Kidney capillary endothelial cell (primary cell): ENCODE data around the gene SPINK1.
"Not testable (repeated sequence)": the region's sequence is repeated elsewhere in the genome, so short reads cannot be mapped to it uniquely, and the experiment has no call there.

Experiments used
- DNase-seq: peaks from one replicate; pipeline ENCODE4 v3.0.0-alpha.2; 2018; ENCODE audit warnings: low spot score

The SPINK1 gene

GRCh38 chr5:147809830-147810666 is 21.4 kb downstream of the SPINK1 start:
- no peak for DNase-seq

GRCh38 chr5:147805030-147805454 is 26.4 kb downstream of the SPINK1 start:
- no peak for DNase-seq

GRCh38 chr5:147804334-147804733 is 27.1 kb downstream of the SPINK1 start:
- DNase-seq: no peak

DNA sequence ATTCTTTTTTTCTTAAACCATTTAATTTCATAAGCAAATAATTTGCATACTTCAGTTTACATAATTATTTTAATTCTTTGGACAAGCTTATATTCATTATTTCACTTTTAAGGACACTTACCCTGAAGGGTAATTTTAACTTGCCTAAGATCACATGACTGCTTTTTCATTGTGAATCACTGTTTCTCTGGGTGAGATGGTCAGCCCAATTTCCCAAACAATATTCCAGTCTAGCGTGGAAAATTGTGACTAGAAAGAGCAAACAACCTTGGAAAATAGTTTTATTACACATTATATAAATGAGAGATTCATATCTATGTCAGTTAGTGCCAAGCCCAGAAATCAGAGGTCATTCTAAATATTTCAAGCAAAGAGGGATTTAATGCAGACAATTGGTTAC is 27.5 kb downstream of the SPINK1 start:
- DNase-seq: no peak

GRCh38 chr5:147803161-147803560 is 28.3 kb downstream of the SPINK1 start:
- DNase-seq: not testable (repeated sequence)

DNA sequence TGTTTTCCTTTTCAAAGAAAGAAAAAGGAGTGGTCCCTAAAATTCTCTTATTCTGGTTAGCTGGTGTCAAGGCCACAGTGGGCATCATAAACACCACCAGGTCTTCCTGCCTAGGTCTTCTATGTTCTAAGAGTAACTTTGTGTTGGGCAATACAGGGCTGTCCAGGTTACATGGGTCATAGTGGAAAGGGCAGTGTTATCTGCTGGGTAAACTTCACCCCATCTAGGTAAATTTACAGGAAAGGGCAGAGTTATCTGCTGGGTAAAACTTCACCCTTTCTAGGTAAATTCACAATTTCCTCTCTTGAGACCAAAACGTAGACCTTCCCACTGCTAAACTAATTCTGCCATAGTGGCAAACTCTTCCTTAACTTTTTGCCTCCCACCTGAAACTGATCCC is 30.0 kb downstream of the SPINK1 start:
- DNase-seq: no peak

- DNase-seq: no peak
Observed at GRCh38 chr5:147800491-147800890, 31.0 kb downstream of the SPINK1 start.

- no peak for DNase-seq
Observed at GRCh38 chr5:147796556-147797308, 34.7 kb downstream of the SPINK1 start.

DNA sequence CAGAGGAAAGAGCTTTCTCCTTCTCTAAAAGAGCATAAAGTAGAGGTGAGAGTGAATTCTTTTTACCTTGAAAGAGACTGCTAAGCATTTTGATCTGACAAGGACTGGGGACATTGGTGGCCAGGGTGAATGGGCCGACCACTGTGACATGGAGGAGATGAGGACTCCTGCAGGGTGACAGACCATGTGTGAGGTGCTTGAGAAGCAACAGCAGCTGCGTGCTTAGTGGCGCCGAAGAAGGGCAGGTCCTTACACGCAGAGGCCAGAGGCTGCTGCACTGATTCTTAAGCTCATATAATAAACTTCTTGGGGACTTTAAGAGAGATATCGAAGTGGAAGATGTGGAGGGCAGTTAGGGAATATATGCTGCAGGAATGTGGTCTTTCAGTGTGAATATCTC is 40.3 kb downstream of the SPINK1 start:
- DNase-seq: no peak

GRCh38 chr5:147789820-147790219 is 41.7 kb downstream of the SPINK1 start:
- DNase-seq: no peak

- DNase-seq: no peak
Observed at GRCh38 chr5:147788023-147788422, 43.4 kb downstream of the SPINK1 start.

DNA sequence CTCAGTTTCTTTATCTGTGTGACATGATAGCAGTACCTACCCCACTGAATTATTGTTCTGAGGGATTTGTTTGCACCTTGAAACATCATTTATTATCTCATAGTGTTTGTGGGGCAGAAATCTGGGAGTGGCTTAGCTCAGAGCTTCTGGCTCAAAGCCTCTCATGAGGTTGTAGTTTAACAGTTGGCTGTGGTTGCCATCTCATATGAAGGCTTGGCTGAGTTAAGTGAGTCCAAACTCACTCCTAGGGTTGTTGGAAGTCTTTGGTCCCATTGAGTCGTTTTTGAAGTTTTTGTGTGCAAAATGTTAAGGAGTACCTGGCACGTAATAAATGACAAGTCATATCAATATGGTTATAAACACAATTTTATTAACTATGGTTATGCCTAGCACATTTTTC is 45.3 kb downstream of the SPINK1 start:
- DNase-seq: no peak

DNA sequence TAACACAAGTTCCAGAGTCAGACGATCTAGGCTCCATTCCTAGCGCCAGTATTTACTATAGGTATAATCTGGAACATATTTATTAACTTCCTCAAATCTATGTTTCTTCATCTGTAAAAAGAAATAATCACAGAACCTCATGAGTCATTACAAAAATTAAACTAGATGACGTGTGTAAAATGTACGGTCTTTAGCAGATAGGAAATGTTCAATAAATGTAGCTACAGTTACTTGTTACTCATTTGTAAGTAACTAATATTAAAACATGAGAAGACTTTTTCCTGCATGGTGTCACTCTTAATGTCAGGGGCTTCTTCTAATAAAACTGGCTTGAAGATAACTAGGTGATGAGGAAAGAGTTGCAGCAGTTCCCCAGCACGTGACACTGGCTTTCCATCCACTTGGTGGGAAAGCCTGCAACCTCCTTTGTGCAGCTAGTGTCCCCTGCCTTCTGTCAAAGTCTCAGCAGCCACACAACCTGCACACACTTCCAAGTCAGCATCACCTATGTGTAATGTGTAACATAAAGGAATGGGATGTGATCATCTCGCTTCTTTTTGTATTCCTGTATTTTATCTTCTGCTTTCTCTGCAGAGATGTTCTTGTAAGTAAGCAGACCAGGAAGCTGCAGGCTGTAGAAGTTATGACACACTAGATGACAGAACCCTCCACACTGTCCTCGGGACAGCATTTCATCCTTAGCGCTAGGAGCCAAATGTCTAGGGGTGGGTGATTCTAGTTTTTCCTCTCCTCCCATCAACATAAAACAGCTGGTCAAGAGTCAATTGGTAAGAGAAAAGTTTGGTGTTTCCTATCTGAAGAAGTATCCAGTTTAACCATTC is 47.1 kb downstream of the SPINK1 start:
- no peak for DNase-seq

- DNase-seq: no peak
Observed at GRCh38 chr5:147782110-147783028, 49.1 kb downstream of the SPINK1 start, which contains the start of gene JAKMIP2. TSS of gene JAKMIP2 (minus strand) at chr5:147782728. CDS start at chr5:147671806, 110,922 bp downstream.

DNA sequence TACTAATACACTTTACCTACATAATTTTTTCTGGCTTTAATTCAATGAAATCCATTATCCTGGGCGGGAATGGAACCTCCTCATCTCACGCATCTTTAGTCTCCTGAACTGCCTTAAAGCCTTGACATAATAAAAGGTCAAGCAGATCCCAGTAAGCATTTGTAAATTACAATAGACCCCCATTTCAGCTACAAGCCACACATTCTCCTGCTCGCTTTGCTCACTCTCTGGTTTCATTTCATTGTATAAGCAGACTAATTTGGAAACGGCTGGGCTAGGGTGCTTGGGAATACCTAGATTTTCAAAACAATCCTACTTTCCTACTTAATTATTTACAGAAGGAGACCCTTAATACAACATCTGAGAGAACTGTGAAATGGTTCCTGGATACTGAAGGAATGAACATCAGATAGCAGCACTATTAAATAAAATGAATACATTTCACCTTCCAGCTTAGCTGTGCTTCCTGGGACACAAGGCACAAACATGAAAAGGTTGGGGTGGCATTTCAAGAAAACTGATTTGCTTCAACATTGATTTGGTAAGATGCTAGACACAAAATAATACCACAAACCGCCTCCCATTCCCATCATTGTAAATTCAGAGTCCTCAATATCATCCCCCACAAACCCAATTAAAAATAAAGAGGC is 50.4 kb downstream of the SPINK1 start:
- DNase-seq: no peak

DNA sequence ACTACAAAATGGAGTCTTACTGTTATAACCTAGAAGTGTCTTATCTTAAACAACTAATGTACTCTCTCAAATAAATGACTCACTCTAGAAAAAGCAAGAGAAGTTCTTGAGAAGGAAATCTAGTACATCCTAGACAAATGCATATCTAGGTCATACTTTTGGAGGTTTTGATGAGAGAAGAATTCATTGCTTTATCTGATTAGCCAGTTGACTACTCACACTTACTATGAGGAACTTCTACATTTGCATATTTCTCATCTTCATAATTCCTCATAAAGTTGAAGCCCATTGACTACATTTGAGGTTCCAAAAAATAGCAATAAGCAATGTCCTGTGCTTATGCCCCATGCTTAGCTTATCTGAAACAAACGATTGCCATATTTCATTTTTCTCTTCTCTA is 51.8 kb downstream of the SPINK1 start:
- no peak for DNase-seq

DNA sequence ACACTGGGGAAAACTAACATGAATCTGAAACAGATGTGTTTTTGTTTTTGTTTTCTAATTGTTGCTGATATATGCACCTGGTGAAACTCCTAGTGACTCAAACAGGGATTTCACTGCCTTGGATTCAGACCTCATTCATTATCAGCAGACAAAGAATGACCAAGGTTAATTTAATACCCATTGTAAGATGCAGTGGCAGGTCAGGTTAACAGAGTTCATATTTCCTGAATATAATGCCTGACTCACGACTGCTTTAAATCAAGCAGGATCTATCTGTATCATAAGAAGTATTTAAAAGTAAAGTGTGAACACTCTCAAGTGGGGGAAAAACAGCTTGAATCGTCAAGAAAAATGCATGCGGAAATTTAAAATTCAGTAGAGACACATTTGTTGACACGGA is 54.5 kb downstream of the SPINK1 start:
- DNase-seq: peak; percentile 18
